Nephron progenitor cell (in vitro differentiated cells): ENCODE data around the gene C17orf78.
A peak's percentile ranks its signal among the peaks of the same experiment; 100 is the strongest.
"Not testable (repeated sequence)": the region's sequence is repeated elsewhere in the genome, so short reads cannot be mapped to it uniquely, and the experiment has no call there.

Experiments used
- DNase-seq: peaks from one replicate; pipeline ENCODE4 v3.0.0; 2021
- H3K27ac Mint-ChIP-seq: 2 replicates; pipeline ENCODE4 v1.8.0; 2021; ENCODE audit warnings: mild to moderate bottlenecking, moderate library complexity, mixed read lengths
- H3K27me3 Mint-ChIP-seq: 2 replicates; pipeline ENCODE4 v1.8.0; 2021; ENCODE audit warnings: mild to moderate bottlenecking, low read depth, mixed read lengths; ENCODE audit not compliant: poor library complexity
- H3K36me3 Mint-ChIP-seq: 2 replicates; pipeline ENCODE4 v1.8.0; 2021; ENCODE audit warnings: low read depth, mixed read lengths
- H3K4me1 Mint-ChIP-seq: 2 replicates; pipeline ENCODE4 v1.8.0; 2021; ENCODE audit warnings: mixed read lengths
- H3K4me3 Mint-ChIP-seq: 2 replicates; pipeline ENCODE4 v1.8.0; 2021; ENCODE audit warnings: mild to moderate bottlenecking, moderate library complexity, mixed read lengths
- H3K9me3 Mint-ChIP-seq: 2 replicates; pipeline ENCODE4 v1.8.0; 2021; ENCODE audit warnings: mild to moderate bottlenecking, moderate library complexity, mixed read lengths
- TF ChIP-seq, protein P1 (sequence below): fragments of 200-600 bp; sonication (generic); IDR thresholded peaks from 2 replicates; pipeline ENCODE4 v1.5.0; 2021; ENCODE audit warnings: antibody characterized with exemption

C17orf78 gene

GRCh38 chr17:37344519-37344918 is 31.3 kb upstream of the C17orf78 start:
- Mint-ChIP-seq H3K4me3 (no peak overlapping the region), H3K36me3 (peaks cover 69% of the 10 kb centered on the region), H3K27me3 (peaks cover 4% of the 10 kb centered on the region), H3K27ac (no peak overlapping the region), H3K9me3 (peaks cover 39% of the 10 kb centered on the region), H3K4me1 (peaks cover 6% of the 10 kb centered on the region)
- no peak for DNase-seq
- TF ChIP-seq, protein P1, sequence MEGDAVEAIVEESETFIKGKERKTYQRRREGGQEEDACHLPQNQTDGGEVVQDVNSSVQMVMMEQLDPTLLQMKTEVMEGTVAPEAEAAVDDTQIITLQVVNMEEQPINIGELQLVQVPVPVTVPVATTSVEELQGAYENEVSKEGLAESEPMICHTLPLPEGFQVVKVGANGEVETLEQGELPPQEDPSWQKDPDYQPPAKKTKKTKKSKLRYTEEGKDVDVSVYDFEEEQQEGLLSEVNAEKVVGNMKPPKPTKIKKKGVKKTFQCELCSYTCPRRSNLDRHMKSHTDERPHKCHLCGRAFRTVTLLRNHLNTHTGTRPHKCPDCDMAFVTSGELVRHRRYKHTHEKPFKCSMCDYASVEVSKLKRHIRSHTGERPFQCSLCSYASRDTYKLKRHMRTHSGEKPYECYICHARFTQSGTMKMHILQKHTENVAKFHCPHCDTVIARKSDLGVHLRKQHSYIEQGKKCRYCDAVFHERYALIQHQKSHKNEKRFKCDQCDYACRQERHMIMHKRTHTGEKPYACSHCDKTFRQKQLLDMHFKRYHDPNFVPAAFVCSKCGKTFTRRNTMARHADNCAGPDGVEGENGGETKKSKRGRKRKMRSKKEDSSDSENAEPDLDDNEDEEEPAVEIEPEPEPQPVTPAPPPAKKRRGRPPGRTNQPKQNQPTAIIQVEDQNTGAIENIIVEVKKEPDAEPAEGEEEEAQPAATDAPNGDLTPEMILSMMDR, result no peak

DNA sequence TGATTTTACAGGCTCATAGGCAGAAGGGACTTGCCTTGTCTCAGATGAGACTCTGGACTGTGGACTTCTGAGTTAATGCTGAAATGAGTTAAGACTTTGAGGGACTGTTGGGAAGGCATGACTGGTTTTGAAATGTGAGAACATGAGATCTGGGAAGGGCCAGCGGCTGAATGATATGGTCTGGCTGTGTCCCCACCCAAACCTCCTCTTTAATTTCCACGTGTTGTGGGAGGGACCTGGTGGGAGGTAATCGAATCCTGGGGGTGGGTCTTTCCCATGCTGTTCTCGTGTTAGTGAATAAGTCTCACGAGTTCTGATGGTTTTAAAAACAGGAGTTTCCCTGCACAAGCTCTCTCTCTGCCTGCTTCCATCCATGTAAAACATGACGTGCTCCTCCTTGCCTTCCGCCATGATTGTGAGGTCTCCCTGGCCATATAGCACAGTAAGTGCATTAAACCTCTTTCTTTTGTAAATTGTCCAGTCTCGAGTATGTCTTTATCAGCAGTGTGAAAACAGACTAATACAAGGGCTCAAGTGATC is 28.9 kb upstream of the C17orf78 start:
- H3K9me3 Mint-ChIP-seq, result peaks cover 39% of the 10 kb centered on the region
- H3K27ac Mint-ChIP-seq, H3K4me3 Mint-ChIP-seq: not testable (repeated sequence)

DNA sequence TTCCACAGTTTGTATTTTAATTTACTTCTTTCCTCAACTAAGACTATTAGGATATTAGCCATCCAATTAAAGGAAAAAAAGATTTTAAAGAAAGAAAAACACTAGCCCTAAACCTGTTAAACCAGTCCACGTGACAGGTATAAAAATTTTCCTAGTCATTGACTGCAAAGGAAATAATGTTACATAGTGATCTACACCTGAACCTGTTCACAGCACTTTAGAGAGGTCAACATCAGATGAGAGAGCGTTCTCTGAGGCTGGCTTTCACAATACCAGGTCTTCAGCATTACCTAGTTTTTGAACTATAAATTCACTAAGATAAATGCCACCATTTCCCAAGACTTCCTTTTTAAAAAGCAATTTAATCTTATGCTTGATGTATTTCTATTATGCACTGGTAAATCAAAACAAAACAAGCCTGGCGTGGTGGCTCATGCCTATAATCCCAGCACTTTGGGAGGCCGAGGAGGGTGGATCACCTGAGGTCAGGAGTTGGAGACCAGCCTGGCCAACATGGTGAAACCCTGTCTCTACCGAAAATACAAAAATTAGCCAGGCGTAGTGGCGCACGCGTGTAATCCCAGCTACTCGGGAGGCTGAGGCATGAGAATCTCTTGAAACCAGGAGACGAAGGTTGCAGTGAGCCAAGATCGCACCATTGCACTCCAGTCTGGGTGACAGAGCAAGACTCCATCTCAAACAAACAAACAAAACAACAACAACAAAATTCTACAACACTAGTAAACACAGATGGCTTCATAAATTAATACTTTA is 18.8 kb upstream of the C17orf78 start:
- Mint-ChIP-seq H3K4me3 (peak overlapping the region; percentile 96), H3K36me3 (peaks cover 30% of the 10 kb centered on the region)

More for the DNA sequence above, 28.9 kb upstream of the C17orf78 start:
- H3K4me1 Mint-ChIP-seq, H3K27me3 Mint-ChIP-seq, DNase-seq: not testable (repeated sequence)
- peaks cover 69% of the 10 kb centered on the region for H3K36me3 Mint-ChIP-seq

DNA sequence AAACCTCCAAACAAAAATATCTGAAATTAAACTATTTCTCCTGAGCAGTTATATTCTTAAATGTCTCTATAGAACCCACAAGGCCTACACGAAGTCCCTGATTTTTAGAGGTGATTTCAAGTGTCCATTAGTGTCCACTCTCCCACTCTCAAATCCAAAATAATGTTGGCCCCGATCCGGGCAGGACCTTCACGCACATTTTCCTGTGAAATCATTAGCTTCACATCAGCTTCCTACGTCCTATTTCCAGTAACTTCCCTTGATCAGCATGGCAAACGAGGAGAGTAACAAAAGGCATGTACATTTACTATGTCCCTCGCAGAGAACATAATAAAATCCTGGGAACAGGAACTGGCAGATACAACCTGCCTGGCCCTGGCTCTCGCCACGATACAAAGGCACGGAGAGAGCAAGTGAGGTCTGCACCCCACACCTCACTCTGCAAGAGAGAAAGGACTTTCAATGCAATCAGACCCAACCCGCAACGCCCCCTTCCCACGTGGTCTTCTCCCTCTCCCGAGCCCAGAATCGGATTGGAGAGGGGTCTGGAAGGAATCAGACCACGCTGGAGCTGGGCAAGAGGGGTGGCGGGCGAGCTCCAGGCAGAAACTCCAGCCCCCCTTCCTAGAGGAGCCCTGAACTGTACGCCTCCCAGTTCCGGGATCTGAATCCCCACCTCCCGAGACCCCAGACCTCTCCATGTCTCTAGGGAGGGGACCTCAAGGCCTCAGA is 17.5 kb upstream of the C17orf78 start:
- DNase-seq, result peak; percentile 79
- TF ChIP-seq, protein P1, result no peak
- Mint-ChIP-seq H3K4me1 (peaks cover 53% of the 10 kb centered on the region), H3K27me3 (peaks cover 3% of the 10 kb centered on the region), H3K4me3 (peak overlapping the region; percentile 96), H3K36me3 (peaks cover 18% of the 10 kb centered on the region), H3K27ac (peak overlapping the region; percentile 97), H3K9me3 (no peaks in the 10 kb centered on the region)

More for the DNA sequence above, 18.8 kb upstream of the C17orf78 start:
- not testable (repeated sequence) for H3K9me3 Mint-ChIP-seq, DNase-seq, H3K27me3 Mint-ChIP-seq
- Mint-ChIP-seq H3K27ac (peak overlapping the region; percentile 97), H3K4me1 (peaks cover 53% of the 10 kb centered on the region)

- peak overlapping the region; percentile 97 for H3K27ac Mint-ChIP-seq
These were observed 16.7 kb upstream of the C17orf78 start for GRCh38 chr17:37358830-37359681.

GRCh38 chr17:37359682-37360188 is 16.1 kb upstream of the C17orf78 start:
- TF ChIP-seq, protein P1, result no peak
- H3K9me3 Mint-ChIP-seq, result no peaks in the 10 kb centered on the region
- H3K36me3 Mint-ChIP-seq, result peaks cover 5% of the 10 kb centered on the region
- peak overlapping the region; percentile 95 for H3K27ac Mint-ChIP-seq
- H3K27me3 Mint-ChIP-seq, result peaks cover 3% of the 10 kb centered on the region
- DNase-seq, result no peak
- peaks cover 47% of the 10 kb centered on the region for H3K4me1 Mint-ChIP-seq
- peak overlapping the region; percentile 63 for H3K4me3 Mint-ChIP-seq

More at GRCh38 chr17:37358830-37359681, 16.7 kb upstream of the C17orf78 start:
- TF ChIP-seq, protein P1, result no peak
- Mint-ChIP-seq H3K4me1 (peaks cover 52% of the 10 kb centered on the region), H3K27me3 (peaks cover 3% of the 10 kb centered on the region), H3K4me3 (peak overlapping the region; percentile 96), H3K9me3 (no peaks in the 10 kb centered on the region), H3K36me3 (peaks cover 11% of the 10 kb centered on the region)
- peak; percentile 98 for DNase-seq
